Mesenchymal stem cell (in vitro differentiated cells and primary cell): Measurements from ENCODE around the gene AP3B1. TPM values are rescaled to one million over a fixed set of nuclear protein-coding genes. Genes with fewer than 3 reads are reported as not detected.

Source experiments
- DNase-seq: peaks from one replicate; pipeline ENCODE4 v3.0.0-alpha.2; 2013
- H2AFZ ChIP-seq: one replicate; pipeline ENCODE4 v1.6.1; 2013; ENCODE audit warnings: low read depth, mild to moderate bottlenecking, control low read depth, inconsistent platforms, low read length, moderate library complexity
- H2AK5ac ChIP-seq: 2 replicates; pipeline ENCODE4 v1.6.1; 2013; ENCODE audit warnings: low read length, moderate library complexity, mild to moderate bottlenecking, inconsistent platforms; ENCODE audit not compliant: severe bottlenecking
- H2BK120ac ChIP-seq: one replicate; pipeline ENCODE4 v1.6.1; 2013; ENCODE audit warnings: low read depth, mild to moderate bottlenecking, inconsistent platforms, low read length, moderate library complexity
- H2BK12ac ChIP-seq, 2 experiments: one replicate each; pipeline ENCODE4 v1.6.1; 2013; ENCODE audit warnings: inconsistent platforms in 2 of 2, low read length in 2 of 2, mild to moderate bottlenecking in 2 of 2, moderate library complexity in 2 of 2, control low read depth in 1 of 2
- H2BK15ac ChIP-seq: one replicate; pipeline ENCODE4 v1.6.1; 2013; ENCODE audit warnings: mild to moderate bottlenecking, low read depth, inconsistent platforms; ENCODE audit not compliant: poor library complexity, severe bottlenecking
- H2BK5ac ChIP-seq: 2 replicates; pipeline ENCODE4 v1.6.1; 2013; ENCODE audit warnings: low read depth, mild to moderate bottlenecking, low read length, control low read depth, inconsistent platforms; ENCODE audit not compliant: poor library complexity, severe bottlenecking
- H3K14ac ChIP-seq, 2 experiments: one replicate each; pipeline ENCODE4 v1.6.1; 2013; ENCODE audit warnings: inconsistent platforms in 2 of 2, low read length in 2 of 2, control low read depth in 1 of 2, mild to moderate bottlenecking in 1 of 2, moderate library complexity in 1 of 2
- H3K18ac ChIP-seq, 2 experiments: one replicate each; pipeline ENCODE4 v1.6.1; 2013; ENCODE audit warnings: inconsistent platforms in 2 of 2, low read length in 2 of 2, control low read depth in 1 of 2, low read depth in 1 of 2, mild to moderate bottlenecking in 1 of 2
- H3K23ac ChIP-seq, 2 experiments: one replicate each; pipeline ENCODE4 v1.6.1; 2013; ENCODE audit warnings: inconsistent platforms in 2 of 2, low read length in 2 of 2, mild to moderate bottlenecking in 2 of 2, moderate library complexity in 2 of 2, control low read depth in 1 of 2
- H3K27ac ChIP-seq: 2 replicates; pipeline ENCODE4 v1.5.1; 2013; ENCODE audit warnings: mild to moderate bottlenecking, moderate library complexity, low read length, control low read depth, inconsistent platforms; ENCODE audit not compliant: poor library complexity, severe bottlenecking
- H3K27me3 ChIP-seq, 2 experiments: 2 replicates each; pipeline versions ENCODE4 v1.6.1 to v1.7.0; 2013; ENCODE audit warnings: low read length in 2 of 2, mild to moderate bottlenecking in 2 of 2, moderate library complexity in 2 of 2, control low read depth in 1 of 2, inconsistent platforms in 1 of 2; ENCODE audit not compliant: control insufficient read depth in 1 of 2, insufficient read depth in 1 of 2
- H3K36me3 ChIP-seq, 2 experiments: 2 replicates each; pipeline versions ENCODE4 v1.6.1 to v1.7.0; 2013; ENCODE audit warnings: low read length in 2 of 2, control low read depth in 1 of 2, inconsistent platforms in 1 of 2, low read depth in 1 of 2, mild to moderate bottlenecking in 1 of 2; ENCODE audit not compliant: insufficient read depth in 2 of 2, control insufficient read depth in 1 of 2
- H3K4ac ChIP-seq, 2 experiments: one replicate each; pipeline ENCODE4 v1.6.1; 2013; ENCODE audit warnings: inconsistent platforms in 2 of 2, low read length in 2 of 2, mild to moderate bottlenecking in 2 of 2, moderate library complexity in 2 of 2, control low read depth in 1 of 2, low read depth in 1 of 2
- H3K4me1 ChIP-seq: 2 replicates; pipeline ENCODE4 v1.6.1; 2013; ENCODE audit warnings: low read depth, low read length, control low read depth; ENCODE audit not compliant: control insufficient read depth, insufficient read depth
- H3K4me2 ChIP-seq: 2 replicates; pipeline ENCODE4 v1.6.1; 2013; ENCODE audit warnings: low read length, mild to moderate bottlenecking, inconsistent platforms; ENCODE audit not compliant: poor library complexity, severe bottlenecking
- H3K4me3 ChIP-seq, 2 experiments: 2 replicates each; pipeline versions ENCODE4 v1.5.1 to v1.7.0; 2013; ENCODE audit warnings: low read length in 2 of 2, mild to moderate bottlenecking in 2 of 2, control low read depth in 1 of 2, low read depth in 1 of 2; ENCODE audit not compliant: insufficient read depth in 1 of 2
- H3K79me1 ChIP-seq: replicated peaks from 2 replicates; pipeline ENCODE4 v1.6.1; 2013; ENCODE audit warnings: mild to moderate bottlenecking, control low read depth, low read length, inconsistent platforms; ENCODE audit not compliant: poor library complexity, severe bottlenecking
- H3K9ac ChIP-seq: 2 replicates; pipeline ENCODE4 v1.7.0; 2013; ENCODE audit warnings: mild to moderate bottlenecking, low read length, moderate library complexity
- H3K9me3 ChIP-seq: 2 replicates; pipeline ENCODE4 v1.7.0; 2013; ENCODE audit warnings: mild to moderate bottlenecking, low read length; ENCODE audit not compliant: control insufficient read depth
- H4K8ac ChIP-seq: one replicate; pipeline ENCODE4 v1.6.1; 2013; ENCODE audit warnings: inconsistent platforms, mild to moderate bottlenecking, low read length, moderate library complexity
- H4K91ac ChIP-seq: one replicate; pipeline ENCODE4 v1.6.1; 2013; ENCODE audit warnings: mild to moderate bottlenecking, low read length, inconsistent platforms
- WGBS: methylation state at CpG from one replicate; pipeline ENCODE4 v1.1.7; 2013; ENCODE audit warnings: mixed read lengths; 5-methylcytosine and 5-hydroxymethylcytosine counted together
- polyA plus RNA-seq, 2 experiments: library from polyadenylated mRNA; stranded (reverse); fragments of 200-250 nt; gene quantifications; one replicate each; pipeline ENCODE4 v1.2.3, GENCODE V29; 2013

The AP3B1 gene
- polyA plus RNA-seq (2013, experiment 1 of 2), result 45.2 TPM
- 43.1 TPM for polyA plus RNA-seq (2013, experiment 2 of 2)

GRCh38 chr5:78294248-78295034, at the start of gene AP3B1:
AP3B1 (minus strand) TSS chr5:78294698; CDS start chr5:78294579, 119 bp downstream.
- H3K4me1 ChIP-seq, result peaks cover 7% of the 10 kb centered on the region
- H3K14ac ChIP-seq, result peak within 1 kb of the TSS in 1 of 2 experiments; percentile 97
- H4K91ac ChIP-seq, result peak within 1 kb of the TSS; percentile 80
- H3K9ac ChIP-seq, result peak within 1 kb of the TSS; percentile 99
- peak within 1 kb of the TSS; percentile 15 to 21 for H2BK12ac ChIP-seq
- H3K9me3 ChIP-seq, result no peaks in the 10 kb centered on the region
- H3K27ac ChIP-seq, result peak within 1 kb of the TSS; percentile 83
- peak within 1 kb of the TSS; percentile 74 for H2AK5ac ChIP-seq
- peak within 1 kb of the TSS; percentile 81 to 99 for H3K18ac ChIP-seq
- H3K4ac ChIP-seq, result peak within 1 kb of the TSS; percentile 81 to 91
- H3K27me3 ChIP-seq, result no peaks in the 10 kb centered on the region
- H2BK5ac ChIP-seq, result peak within 1 kb of the TSS; percentile 26
- H3K4me3 ChIP-seq, result peak within 1 kb of the TSS; percentile 83 to 97
- H3K36me3 ChIP-seq, result no peaks in the 10 kb centered on the region
- H3K4me2 ChIP-seq, result peak within 1 kb of the TSS; percentile 82
- DNase-seq, result peak; percentile 99
- peaks cover 4% of the 10 kb centered on the region for H3K79me1 ChIP-seq
- under 1% methylated on average over 53 of the region's 53 CpGs for WGBS
- peak within 1 kb of the TSS; percentile 96 for H4K8ac ChIP-seq
- peak within 1 kb of the TSS in 1 of 2 experiments; percentile 29 for H3K23ac ChIP-seq
- peak within 1 kb of the TSS; percentile 87 for H2BK120ac ChIP-seq
- peak within 1 kb of the TSS; percentile 98 for H2BK15ac ChIP-seq
- H2AFZ ChIP-seq, result peak within 1 kb of the TSS; percentile 85

GRCh38 chr5:78341440-78341839, 46.9 kb upstream of the AP3B1 start:
- Histone ChIP-seq H3K4me1 (peaks cover 2% of the 10 kb centered on the region), H3K18ac (no peak overlapping the region), H3K14ac (no peak overlapping the region), H4K91ac (no peak overlapping the region), H3K79me1 (no peaks in the 10 kb centered on the region), H3K36me3 (no peaks in the 10 kb centered on the region), H3K27me3 (no peaks in the 10 kb centered on the region), H2BK5ac (no peak overlapping the region), H2BK12ac (no peak overlapping the region), H2AK5ac (no peak overlapping the region), H2BK120ac (no peak overlapping the region), H3K4me3 (no peak overlapping the region), H4K8ac (no peak overlapping the region), H3K4me2 (no peak overlapping the region), H3K23ac (no peak overlapping the region), H3K4ac (no peak overlapping the region), H2AFZ (no peak overlapping the region), H3K9me3 (peaks cover 18% of the 10 kb centered on the region), H3K27ac (no peak overlapping the region), H2BK15ac (no peak overlapping the region), H3K9ac (no peak overlapping the region)
- no peak for DNase-seq
- WGBS, result 45% methylated on average over 1 of the region's 3 CpGs

GRCh38 chr5:78339617-78340436, 45.3 kb upstream of the AP3B1 start:
- Histone ChIP-seq H3K14ac (no peak overlapping the region), H3K9me3 (peaks cover 18% of the 10 kb centered on the region), H2BK5ac (no peak overlapping the region), H3K9ac (no peak overlapping the region), H3K4me1 (no peaks in the 10 kb centered on the region), H3K4ac (no peak overlapping the region), H3K4me3 (no peak overlapping the region), H2BK12ac (no peak overlapping the region), H2BK120ac (no peak overlapping the region), H3K27ac (no peak overlapping the region), H3K18ac (no peak overlapping the region), H2AK5ac (no peak overlapping the region), H3K36me3 (no peaks in the 10 kb centered on the region), H2BK15ac (no peak overlapping the region), H4K8ac (no peak overlapping the region), H4K91ac (no peak overlapping the region), H3K4me2 (no peak overlapping the region), H3K27me3 (no peaks in the 10 kb centered on the region), H3K23ac (no peak overlapping the region), H3K79me1 (no peaks in the 10 kb centered on the region), H2AFZ (no peak overlapping the region)
- no peak for DNase-seq
- 76% methylated on average over 5 of the region's 5 CpGs for WGBS

- H2BK120ac ChIP-seq, result no peak overlapping the region
- peaks cover 18% of the 10 kb centered on the region for H3K9me3 ChIP-seq
- no peaks in the 10 kb centered on the region for H3K79me1 ChIP-seq
- no peak overlapping the region for H3K14ac ChIP-seq
- H3K4me2 ChIP-seq, result no peak overlapping the region
- H3K27me3 ChIP-seq, result no peaks in the 10 kb centered on the region
- H4K91ac ChIP-seq, result no peak overlapping the region
- DNase-seq, result no peak
- 89% methylated on average over 2 of the region's 2 CpGs for WGBS
- no peak overlapping the region for H3K9ac ChIP-seq
- H4K8ac ChIP-seq, result no peak overlapping the region
- H3K23ac ChIP-seq, result no peak overlapping the region
- no peak overlapping the region for H3K27ac ChIP-seq
- no peak overlapping the region for H2AK5ac ChIP-seq
- H3K4me1 ChIP-seq, result no peaks in the 10 kb centered on the region
- no peak overlapping the region for H3K4ac ChIP-seq
- H2BK15ac ChIP-seq, result no peak overlapping the region
- no peak overlapping the region for H2AFZ ChIP-seq
- no peak overlapping the region for H2BK12ac ChIP-seq
- H3K18ac ChIP-seq, result no peak overlapping the region
- H2BK5ac ChIP-seq, result no peak overlapping the region
- H3K36me3 ChIP-seq, result no peaks in the 10 kb centered on the region
- H3K4me3 ChIP-seq, result no peak overlapping the region
These were observed 42.2 kb upstream of the AP3B1 start for GRCh38 chr5:78336698-78337097.
